DND-41 (cell line): ENCODE results near the gene SCN2A.

ENCODE experiments used
- ATAC-seq: fragments of 200-7000 bp; cut with Tn5 transposase; 3 replicates; pipeline ENCODE4 v1.9.1; 2021; ENCODE audit warnings: low read depth; ENCODE audit not compliant: insufficient read depth
- DNase-seq: peaks from one replicate; pipeline ENCODE4 v3.0.0-alpha.2; 2020
- H2AFZ ChIP-seq: 2 replicates; pipeline ENCODE4 v1.6.0; 2012; ENCODE audit warnings: low read depth, low read length
- H3K27ac ChIP-seq: 2 replicates; pipeline ENCODE4 v1.5.1; 2012; ENCODE audit warnings: low read length, inconsistent platforms
- H3K27me3 ChIP-seq: fragments of 200-600 bp; sonication (generic); 2 replicates; pipeline ENCODE4 v1.6.0; 2012; ENCODE audit warnings: low read length, mild to moderate bottlenecking, inconsistent platforms; ENCODE audit not compliant: insufficient read depth, poor library complexity
- H3K36me3 ChIP-seq: 2 replicates; pipeline ENCODE4 v1.5.1; 2012; ENCODE audit warnings: low read length, inconsistent platforms; ENCODE audit not compliant: insufficient read depth
- H3K4me1 ChIP-seq: 2 replicates; pipeline ENCODE4 v1.5.1; 2012; ENCODE audit warnings: mild to moderate bottlenecking, low read length; ENCODE audit not compliant: insufficient read depth
- H3K4me2 ChIP-seq: 2 replicates; pipeline ENCODE4 v1.6.0; 2012; ENCODE audit warnings: mild to moderate bottlenecking, moderate library complexity, low read length, inconsistent platforms; ENCODE audit not compliant: insufficient read depth
- H3K4me3 ChIP-seq, 2 experiments: fragments of 200-600 bp in 1 of 2; shearing (Covaris generic) in 1 of 2; 2 replicates each; pipeline ENCODE4 v1.5.1; 2012 to 2016; ENCODE audit warnings: inconsistent platforms in 2 of 2, low read length in 2 of 2, mild to moderate bottlenecking in 2 of 2, low read depth in 1 of 2, moderate library complexity in 1 of 2
- H3K79me2 ChIP-seq: 2 replicates; pipeline ENCODE4 v1.6.0; 2012; ENCODE audit warnings: low read length, inconsistent platforms; ENCODE audit not compliant: insufficient read depth
- H3K9ac ChIP-seq: 2 replicates; pipeline ENCODE4 v1.6.0; 2012; ENCODE audit warnings: low read depth, mild to moderate bottlenecking, inconsistent platforms, low read length, moderate library complexity
- H3K9me3 ChIP-seq: 2 replicates; pipeline ENCODE4 v1.5.1; 2012; ENCODE audit warnings: low read length, moderate library complexity, mild to moderate bottlenecking, inconsistent platforms; ENCODE audit not compliant: insufficient read depth, severe bottlenecking
- H4K20me1 ChIP-seq: 2 replicates; pipeline ENCODE4 v1.6.0; 2012; ENCODE audit warnings: low read length; ENCODE audit not compliant: insufficient read depth
- CTCF ChIP-seq: IDR thresholded peaks from 2 replicates; pipeline ENCODE4 v1.5.1; 2012; ENCODE audit warnings: borderline replicate concordance, low read length, moderate library complexity, mild to moderate bottlenecking; ENCODE audit not compliant: poor library complexity, severe bottlenecking; ENCODE audit errors: extremely low read depth
- EZH2 ChIP-seq: IDR thresholded peaks from 3 replicates; pipeline ENCODE4 v1.6.1; 2012; ENCODE audit warnings: borderline replicate concordance, low read depth, mild to moderate bottlenecking, moderate library complexity, low read length, inconsistent platforms; ENCODE audit not compliant: severe bottlenecking

SCN2A gene

GRCh38 chr2:165193178-165193777 lies 45.9 kb upstream of the SCN2A start:
- DNase-seq = no peak
- H2AFZ ChIP-seq = peak overlapping the region; percentile 15; the same call in 1 of the 2 replicates

GRCh38 chr2:165196411-165196810 lies 42.8 kb upstream of the SCN2A start:
- H3K9me3 ChIP-seq = no peaks in the 10 kb centered on the region
- no peak for ATAC-seq
- no peak overlapping the region for H2AFZ ChIP-seq
- H3K4me1 ChIP-seq = peaks cover 18% of the 10 kb centered on the region
- no peak for DNase-seq
- H3K27me3 ChIP-seq = no peaks in the 10 kb centered on the region
- H4K20me1 ChIP-seq = no peaks in the 10 kb centered on the region
- H3K36me3 ChIP-seq = no peaks in the 10 kb centered on the region
- no peaks in the 10 kb centered on the region for H3K79me2 ChIP-seq
- H3K4me3 ChIP-seq = no peak overlapping the region
- no peak for TF ChIP-seq CTCF
- TF ChIP-seq EZH2 = no peak
- H3K27ac ChIP-seq = no peak overlapping the region
- no peak overlapping the region for H3K4me2 ChIP-seq
- H3K9ac ChIP-seq = no peak overlapping the region

More at GRCh38 chr2:165193178-165193777, 45.9 kb upstream of the SCN2A start:
- ATAC-seq = no peak
- Histone ChIP-seq H3K4me2 (no peak overlapping the region), H3K36me3 (no peaks in the 10 kb centered on the region), H3K4me3 (no peak overlapping the region), H3K79me2 (no peaks in the 10 kb centered on the region), H3K4me1 (peaks cover 7% of the 10 kb centered on the region), H3K27me3 (no peaks in the 10 kb centered on the region), H3K27ac (no peak overlapping the region), H3K9me3 (no peaks in the 10 kb centered on the region), H4K20me1 (no peaks in the 10 kb centered on the region), H3K9ac (no peak overlapping the region)
- TF ChIP-seq EZH2 = no peak
- TF ChIP-seq CTCF = no peak

- DNase-seq (no peak), ATAC-seq (no peak)
- peaks cover 27% of the 10 kb centered on the region for H3K4me1 ChIP-seq
- no peaks in the 10 kb centered on the region for H3K36me3 ChIP-seq
- no peaks in the 10 kb centered on the region for H4K20me1 ChIP-seq
- TF ChIP-seq EZH2 (no peak), CTCF (no peak)
- no peak overlapping the region for H3K4me3 ChIP-seq
- H3K27ac ChIP-seq = no peak overlapping the region
- no peaks in the 10 kb centered on the region for H3K79me2 ChIP-seq
- H3K27me3 ChIP-seq = no peaks in the 10 kb centered on the region
- no peak overlapping the region for H3K4me2 ChIP-seq
- no peak overlapping the region for H3K9ac ChIP-seq
- H3K9me3 ChIP-seq = no peaks in the 10 kb centered on the region
- no peak overlapping the region for H2AFZ ChIP-seq
Observed at GRCh38 chr2:165197346-165197745, 41.9 kb upstream of the SCN2A start.

- no peak for TF ChIP-seq CTCF
- no peak for TF ChIP-seq EZH2
- Histone ChIP-seq H3K79me2 (no peaks in the 10 kb centered on the region), H2AFZ (no peak overlapping the region), H3K4me2 (no peak overlapping the region), H3K9me3 (no peaks in the 10 kb centered on the region), H4K20me1 (no peaks in the 10 kb centered on the region), H3K27ac (no peak overlapping the region), H3K4me3 (no peak overlapping the region), H3K9ac (no peak overlapping the region), H3K36me3 (no peaks in the 10 kb centered on the region), H3K27me3 (no peaks in the 10 kb centered on the region), H3K4me1 (peaks cover 34% of the 10 kb centered on the region)
- no peak for ATAC-seq
- DNase-seq = no peak
Observed at GRCh38 chr2:165198181-165198580, 41.0 kb upstream of the SCN2A start.
